Measurements from ENCODE around the gene FABP6.

The FABP6 gene

GRCh38 chr5:160197341-160198144 is 31.8 kb upstream of the FABP6 start:
- H3K4me3 ChIP-seq (ENCODE audit: low read depth, low read length), result no peak overlapping the region
- peak; percentile 75 for TF ChIP-seq ZNF423 (tag by site-specific recombination; IDR thresholded peaks at IDR 0.05)
- peak; percentile 70; the same call in 1 of the 2 replicates for TF ChIP-seq HIC1 (tag by site-specific recombination; IDR thresholded peaks at IDR 0.05)
- TF ChIP-seq MZF1 (tag by site-specific recombination; IDR thresholded peaks at IDR 0.05; ENCODE audit: borderline replicate concordance), result no peak
- peak; percentile 97 for TF ChIP-seq ZNF398 (tag by site-specific recombination; IDR thresholded peaks at IDR 0.05)
- peak; percentile 99 for TF ChIP-seq GLIS1 (tag by site-specific recombination; IDR thresholded peaks at IDR 0.05)
- TF ChIP-seq ZEB2 (tag by site-specific recombination; IDR thresholded peaks at IDR 0.05), result no peak
- 0 out of 2 replicates have a peak, but pooled peaks have one; percentile 26 for TF ChIP-seq ZNF266 (tag by site-specific recombination; IDR thresholded peaks at IDR 0.05; ENCODE audit: low read depth)
- TF ChIP-seq SALL2 (tag by site-specific recombination; IDR thresholded peaks at IDR 0.05; ENCODE audit: borderline replicate concordance), result 0 out of 2 replicates have a peak, but pooled peaks have one; percentile 74
- 0 out of 2 replicates have a peak, but pooled peaks have one; percentile 24 for TF ChIP-seq ZNF488 (tag by site-specific recombination; IDR thresholded peaks at IDR 0.05)
- TF ChIP-seq ZNF548 (tag by site-specific recombination; IDR thresholded peaks at IDR 0.05), result peak; percentile 35; the same call in 1 of the 2 replicates
- 0 out of 2 replicates have a peak, but pooled peaks have one; percentile 44 for TF ChIP-seq KLF8 (tag by site-specific recombination; IDR thresholded peaks at IDR 0.05)
- peak; percentile 82; the same call in 1 of the 2 replicates for TF ChIP-seq GLI4 (tag by site-specific recombination; IDR thresholded peaks at IDR 0.05)
- TF ChIP-seq RBAK (tag by site-specific recombination; IDR thresholded peaks at IDR 0.05), result no peak
- peak; percentile 33; the same call in 1 of the 2 replicates for TF ChIP-seq PATZ1 (tag by site-specific recombination; IDR thresholded peaks at IDR 0.05)
- TF ChIP-seq ZNF2 (tag by site-specific recombination; IDR thresholded peaks at IDR 0.05), result no peak
- peak; percentile 49; the same call in 1 of the 2 replicates for TF ChIP-seq ZNF394 (tag by site-specific recombination; IDR thresholded peaks at IDR 0.05; ENCODE audit: borderline replicate concordance)
- no peak for TF ChIP-seq ZNF555 (tag by site-specific recombination; conservative IDR thresholded peaks at IDR 0.05)
- peak; percentile 97 for TF ChIP-seq ZSCAN4 (tag by site-specific recombination; IDR thresholded peaks at IDR 0.05)
- peak; percentile 92 for TF ChIP-seq ZNF473 (tag by site-specific recombination; IDR thresholded peaks at IDR 0.05)
- TF ChIP-seq ZNF600 (tag by site-specific recombination; IDR thresholded peaks at IDR 0.05), result peak; percentile 23; the same call in 1 of the 2 replicates
- TF ChIP-seq ZNF48 (tag by site-specific recombination; IDR thresholded peaks at IDR 0.05), result no peak
- TF ChIP-seq ZBTB6 (tag by site-specific recombination; IDR thresholded peaks at IDR 0.05), result no peak
- TF ChIP-seq ZIC2 (tag by site-specific recombination; IDR thresholded peaks at IDR 0.05), result peak; percentile 96
- 0 out of 2 replicates have a peak, but pooled peaks have one; percentile 61 for TF ChIP-seq ZSCAN18 (tag by site-specific recombination; IDR thresholded peaks at IDR 0.05)
- TF ChIP-seq ZNF776 (tag by site-specific recombination; IDR thresholded peaks at IDR 0.05; ENCODE audit: borderline replicate concordance), result 0 out of 2 replicates have a peak, but pooled peaks have one; percentile 62

More at GRCh38 chr5:160197341-160198144, 31.8 kb upstream of the FABP6 start:
- Histone ChIP-seq H3K9me3 (ENCODE audit: control insufficient read depth, insufficient read depth, low read depth, low read length) (no peaks in the 10 kb centered on the region), H3K27ac (ENCODE audit: extremely low read depth, low read depth, low read length) (no peak overlapping the region), H3K36me3 (ENCODE audit: control insufficient read depth in 2 of 2, insufficient read depth in 1 of 2, low read length in 2 of 2) (no peaks in the 10 kb centered on the region), H3K4me1 (ENCODE audit: control insufficient read depth, insufficient read depth, low read length) (no peaks in the 10 kb centered on the region)
- CTCF ChIA-PET, result interaction anchor here (0.5 to 3.7 kb wide), 10 partner anchors 16 to 193 kb away, joined by 3 to 47 read pairs (median 4); no protein-coding TSS in a partner anchor
- POLR2A ChIA-PET, result interaction anchor here (0.5 to 1.2 kb wide), 5 partner anchors 10 to 165 kb away, joined by 3 to 5 read pairs (median 3); partner anchors contain the start of gene PWWP2A
